HepG2 (cell line): ENCODE data around the gene CLTCL1. TPM values are rescaled to one million over a fixed set of nuclear protein-coding genes. Genes with fewer than 3 reads are reported as not detected.

Experiments
- CREM ChIP-seq, 2 experiments: sonication (generic) in 1 of 2; formaldehyde crosslinking in 1 of 2; IDR thresholded peaks; 2 replicates each; pipeline versions ENCODE4 v1.4.0 to v1.6.1; 2016 to 2020; ENCODE audit warnings: antibody characterized with exemption in 1 of 2, mild to moderate bottlenecking in 1 of 2, missing genetic modification reagents in 1 of 2
- DBP ChIP-seq: sonication (generic); formaldehyde crosslinking; IDR thresholded peaks from 2 replicates; pipeline ENCODE4 v1.4.0; 2020; ENCODE audit warnings: missing genetic modification reagents; ENCODE audit errors: not compliant biosample characterization
- EEA1 ChIP-seq: sonication (generic); formaldehyde crosslinking; IDR thresholded peaks from 2 replicates; pipeline ENCODE4 v1.5.1; 2020; ENCODE audit warnings: mild to moderate bottlenecking, missing genetic modification reagents, borderline replicate concordance
- FOXP4 ChIP-seq: sonication (generic); formaldehyde crosslinking; IDR thresholded peaks from 2 replicates; pipeline ENCODE4 v1.4.0; 2020; ENCODE audit warnings: missing genetic modification reagents
- HHEX ChIP-seq: IDR thresholded peaks from 2 replicates; pipeline ENCODE4 v1.6.1; 2016; ENCODE audit warnings: control low read depth
- HMGXB3 ChIP-seq: sonication (generic); formaldehyde crosslinking; IDR thresholded peaks from 2 replicates; pipeline ENCODE4 v1.4.0; 2020; ENCODE audit warnings: missing genetic modification reagents, borderline replicate concordance
- JDP2 ChIP-seq: sonication (generic); formaldehyde crosslinking; IDR thresholded peaks from 2 replicates; pipeline ENCODE4 v1.8.1; 2022; ENCODE audit warnings: missing genetic modification reagents, borderline replicate concordance
- MIXL1 ChIP-seq: IDR thresholded peaks from 2 replicates; pipeline ENCODE4 v1.6.1; 2016
- MTA3 ChIP-seq: sonication (generic); formaldehyde crosslinking; IDR thresholded peaks from 2 replicates; pipeline ENCODE4 v1.4.0; 2020; ENCODE audit warnings: missing genetic modification reagents
- NAIF1 ChIP-seq: sonication (generic); formaldehyde crosslinking; IDR thresholded peaks from 2 replicates; pipeline ENCODE4 v1.5.0; 2020; ENCODE audit warnings: mild to moderate bottlenecking, missing genetic modification reagents, borderline replicate concordance
- PAF1 ChIP-seq: IDR thresholded peaks from 2 replicates; pipeline ENCODE4 v1.6.1; 2016; ENCODE audit warnings: missing genetic modification reagents, missing compliant biosample characterization
- RAD21 ChIP-seq: fragments of 450-650 bp; formaldehyde crosslinking; IDR thresholded peaks from 2 replicates; pipeline ENCODE4 v1.5.0; 2020; ENCODE audit warnings: mild to moderate bottlenecking
- RCOR2 ChIP-seq: IDR thresholded peaks from 2 replicates; pipeline ENCODE4 v1.6.1; 2016; ENCODE audit warnings: missing biosample characterization, missing genetic modification reagents
- SUZ12 ChIP-seq: fragments of 150-350 bp; IDR thresholded peaks from 2 replicates; pipeline ENCODE4 v1.6.1; 2014; ENCODE audit warnings: low read depth, low read length
- TCF7L2 ChIP-seq: IDR thresholded peaks from 2 replicates; pipeline ENCODE4 v1.6.1; 2011; ENCODE audit warnings: mild to moderate bottlenecking, low read depth, low read length, moderate library complexity
- ZFY ChIP-seq: sonication (generic); formaldehyde crosslinking; IDR thresholded peaks from 2 replicates; pipeline ENCODE4 v1.4.0; 2020; ENCODE audit warnings: missing genetic modification reagents
- ZNF121 ChIP-seq: sonication (generic); formaldehyde crosslinking; IDR thresholded peaks from 2 replicates; pipeline ENCODE4 v1.5.0; 2020; ENCODE audit warnings: mild to moderate bottlenecking, missing genetic modification reagents
- ZNF260 ChIP-seq: sonication (generic); formaldehyde crosslinking; IDR thresholded peaks from 2 replicates; pipeline ENCODE4 v1.4.0; 2020; ENCODE audit warnings: missing genetic modification reagents, low read depth, mild to moderate bottlenecking, borderline replicate concordance
- ZNF383 ChIP-seq: sonication (generic); formaldehyde crosslinking; IDR thresholded peaks from 2 replicates; pipeline ENCODE4 v1.4.0; 2020; ENCODE audit warnings: missing genetic modification reagents, mild to moderate bottlenecking, borderline replicate concordance
- ZNF44 ChIP-seq: sonication (generic); formaldehyde crosslinking; IDR thresholded peaks from 2 replicates; pipeline ENCODE4 v1.5.1; 2020; ENCODE audit warnings: mild to moderate bottlenecking, missing genetic modification reagents
- ZNF75D ChIP-seq: sonication (generic); formaldehyde crosslinking; IDR thresholded peaks from 2 replicates; pipeline ENCODE4 v1.8.1; 2023; ENCODE audit warnings: missing genetic modification reagents, mild to moderate bottlenecking, borderline replicate concordance
- polyA plus RNA-seq, 8 experiments: library from polyadenylated mRNA; depleted of rRNA in 3 of 8; stranded (reverse) in 7 of 8; unstranded in 1 of 8; fragments of >200 nt; fragmentation: Illumina TruSeq in 4 of 8; extraction: Trizol in 4 of 8; gene quantifications; 2 replicates each; pipeline versions ENCODE4 v1.2.1 to v1.2.3, GENCODE V29; 2011 to 2016; ENCODE audit warnings: low read depth in 4 of 8, missing spikeins in 1 of 8, mixed read lengths in 1 of 8; ENCODE audit not compliant: insufficient read depth in 1 of 8
- total RNA-seq, 5 experiments: library from RNA; depleted of rRNA; stranded (reverse); fragments of >200 nt; fragmentation: Illumina TruSeq; extraction: Trizol; gene quantifications; 2 replicates each; pipeline ENCODE4 v1.2.3, GENCODE V29; 2016; ENCODE audit warnings: low read depth in 1 of 5
- TF ChIP-seq, protein P1 (sequence below): IDR thresholded peaks from 2 replicates; pipeline ENCODE4 v1.6.1; 2018; ENCODE audit warnings: missing genetic modification reagents

CLTCL1 gene
- total and polyA plus RNA-seq, 2 of the 13 experiments (the other 11 are each of a cell fraction or from before 2014, with no cell fraction given), result 8.1 to 10.9 TPM

GRCh38 chr22:19174106-19175025, 117.2 kb downstream of the CLTCL1 start (continued):
- TF ChIP-seq HMGXB3 (CRISPR knock-in tag), result no peak
- no peak for TF ChIP-seq NAIF1 (CRISPR knock-in tag)
- TF ChIP-seq ZNF383, result no peak
- no peak for TF ChIP-seq EEA1 (CRISPR knock-in tag)
- peak; percentile 14; the same call in 1 of the 2 replicates for TF ChIP-seq FOXP4 (CRISPR knock-in tag)
- TF ChIP-seq SUZ12, result no peak
- no peak for TF ChIP-seq DBP
- TF ChIP-seq RAD21, result no peak
- TF ChIP-seq HHEX (CRISPR knock-in tag), result no peak
- TF ChIP-seq MTA3 (CRISPR knock-in tag), result no peak
- no peak for TF ChIP-seq JDP2 (CRISPR knock-in tag)
- TF ChIP-seq, protein P1, sequence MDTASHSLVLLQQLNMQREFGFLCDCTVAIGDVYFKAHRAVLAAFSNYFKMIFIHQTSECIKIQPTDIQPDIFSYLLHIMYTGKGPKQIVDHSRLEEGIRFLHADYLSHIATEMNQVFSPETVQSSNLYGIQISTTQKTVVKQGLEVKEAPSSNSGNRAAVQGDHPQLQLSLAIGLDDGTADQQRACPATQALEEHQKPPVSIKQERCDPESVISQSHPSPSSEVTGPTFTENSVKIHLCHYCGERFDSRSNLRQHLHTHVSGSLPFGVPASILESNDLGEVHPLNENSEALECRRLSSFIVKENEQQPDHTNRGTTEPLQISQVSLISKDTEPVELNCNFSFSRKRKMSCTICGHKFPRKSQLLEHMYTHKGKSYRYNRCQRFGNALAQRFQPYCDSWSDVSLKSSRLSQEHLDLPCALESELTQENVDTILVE (CRISPR knock-in tag), result no peak
- TF ChIP-seq ZNF44, result no peak
- TF ChIP-seq ZNF260 (CRISPR knock-in tag), result 0 out of 2 replicates have a peak, but pooled peaks have one; percentile 78
- TF ChIP-seq ZNF121 (CRISPR knock-in tag), result peak; percentile 52; the same call in 1 of the 2 replicates
- no peak for TF ChIP-seq MIXL1 (CRISPR knock-in tag)
- TF ChIP-seq RCOR2 (CRISPR knock-in tag), result no peak
- peak; percentile 66; the same call in 1 of the 2 replicates for TF ChIP-seq PAF1
- TF ChIP-seq CREM (IDR thresholded peaks at IDR 0.05), result no peak
- no peak for TF ChIP-seq CREM (CRISPR knock-in tag; IDR thresholded peaks at IDR 0.05)
- TF ChIP-seq ZNF75D (CRISPR knock-in tag), result no peak
- no peak for TF ChIP-seq TCF7L2
- peak; percentile 17 for TF ChIP-seq ZFY (CRISPR knock-in tag)
